Esophagus muscularis mucosa (tissue), 4 donors: ENCODE measurements around the gene CHD3. TPM values are rescaled to one million over a fixed set of nuclear protein-coding genes. Genes with fewer than 3 reads are reported as not detected.

Source experiments
- DNase-seq: peaks from one replicate; pipeline ENCODE4 v3.0.0-alpha.2; 2017; ENCODE audit errors: extremely low spot score
- H3K27ac ChIP-seq, 4 donors: fragments of 200-600 bp; sonication (generic); replicated peaks in 1 of 4; 1 replicate in 3 of 4; 2 replicates in 1 of 4; pipeline ENCODE4 v1.5.1; 2016 to 2019; ENCODE audit warnings: mild to moderate bottlenecking in 1 of 4
- H3K27me3 ChIP-seq, 4 donors: fragments of 200-600 bp; sonication (generic); one replicate each; pipeline versions ENCODE4 v1.5.1 to v1.6.0; 2016 to 2019
- H3K36me3 ChIP-seq, 4 donors: fragments of 200-600 bp; sonication (generic); one replicate each; pipeline ENCODE4 v1.5.1; 2016 to 2019
- H3K4me1 ChIP-seq, 4 donors: fragments of 200-600 bp; sonication (generic); one replicate each; pipeline ENCODE4 v1.5.1; 2016 to 2019
- H3K4me3 ChIP-seq, 4 donors: fragments of 200-600 bp; sonication (generic); 1 replicate in 2 of 4; 2 replicates in 2 of 4; pipeline ENCODE4 v1.5.1; 2016 to 2019; ENCODE audit warnings: mild to moderate bottlenecking in 4 of 4, moderate library complexity in 1 of 4
- H3K9me3 ChIP-seq, 4 donors: fragments of 200-600 bp; sonication (generic); 1 replicate in 3 of 4; 2 replicates in 1 of 4; pipeline ENCODE4 v1.5.1; 2016 to 2019
- CTCF ChIP-seq, 3 experiments: fragments of 200-600 bp in 2 of 3; fragments of 450-650 bp in 1 of 3; sonication (generic) in 2 of 3; IDR thresholded peaks; one replicate each; pipeline ENCODE4 v1.5.1; 2017 to 2019; ENCODE audit warnings: antibody characterized with exemption in 3 of 3, mild to moderate bottlenecking in 2 of 3, moderate library complexity in 1 of 3
- EP300 ChIP-seq: sonication (generic); formaldehyde crosslinking; IDR thresholded peaks from one replicate; pipeline ENCODE4 v1.6.1; 2017; ENCODE audit warnings: antibody characterized with exemption
- POLR2A ChIP-seq: fragments of 450-650 bp; IDR thresholded peaks from one replicate; pipeline ENCODE4 v1.6.1; 2017; ENCODE audit warnings: antibody characterized with exemption, moderate library complexity, mild to moderate bottlenecking, low read depth
- POLR2AphosphoS5 ChIP-seq, 2 donors: sonication (generic); formaldehyde crosslinking; IDR thresholded peaks; one replicate each; pipeline ENCODE4 v1.6.1; 2017; ENCODE audit warnings: antibody characterized with exemption in 2 of 2
- WGBS: methylation state at CpG from one replicate; pipeline ENCODE4 v1.1.5; 2018; 5-methylcytosine and 5-hydroxymethylcytosine counted together
- intact Hi-C: fragments of 100-400 bp; cut with DNase I; formaldehyde crosslinking; loops from one replicate; pipeline ENCODE4 v1.15.1; 2023
- total RNA-seq, 4 donors: library from RNA; depleted of rRNA; stranded (reverse); fragments of >200 nt; gene quantifications; one replicate each; pipeline versions ENCODE4 v1.1.0 to v1.2.1, GENCODE V29; 2016

The CHD3 gene
- total RNA-seq, 4 donors from 2014 or later = 82.7 to 139 (median 111) TPM

DNA sequence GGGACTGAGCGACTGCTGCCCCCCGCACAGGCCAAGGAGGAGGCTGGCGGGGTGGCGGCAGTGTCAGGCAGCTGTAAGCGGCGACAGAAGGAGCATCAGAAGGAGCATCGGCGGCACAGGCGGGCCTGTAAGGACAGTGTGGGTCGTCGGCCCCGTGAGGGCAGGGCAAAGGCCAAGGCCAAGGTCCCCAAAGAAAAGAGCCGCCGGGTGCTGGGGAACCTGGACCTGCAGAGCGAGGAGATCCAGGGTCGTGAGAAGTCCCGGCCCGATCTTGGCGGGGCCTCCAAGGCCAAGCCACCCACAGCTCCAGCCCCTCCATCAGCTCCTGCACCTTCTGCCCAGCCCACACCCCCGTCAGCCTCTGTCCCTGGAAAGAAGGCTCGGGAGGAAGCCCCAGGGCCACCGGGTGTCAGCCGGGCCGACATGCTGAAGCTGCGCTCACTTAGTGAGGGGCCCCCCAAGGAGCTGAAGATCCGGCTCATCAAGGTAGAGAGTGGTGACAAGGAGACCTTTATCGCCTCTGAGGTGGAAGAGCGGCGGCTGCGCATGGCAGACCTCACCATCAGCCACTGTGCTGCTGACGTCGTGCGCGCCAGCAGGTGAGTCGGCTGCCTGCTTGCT is 39.3 kb upstream of the CHD3 start:
- peaks cover 29 to 49% (median 37%) of the 10 kb centered on the region in 4 donors for H3K4me1 ChIP-seq
- H3K27ac ChIP-seq = no peak overlapping the region
- H3K36me3 ChIP-seq = peaks cover 68 to 87% (median 79%) of the 10 kb centered on the region in 4 donors
- TF ChIP-seq POLR2AphosphoS5 (IDR thresholded peaks at IDR 0.05) (no peak), CTCF (IDR thresholded peaks at IDR 0.05) (no peak), EP300 (no peak), POLR2A (no peak)
- no peaks in the 10 kb centered on the region for H3K27me3 ChIP-seq
- no peak overlapping the region for H3K4me3 ChIP-seq
- 85% methylated on average over 30 of the region's 35 CpGs for WGBS
- no peak for DNase-seq
- H3K9me3 ChIP-seq = no peaks in the 10 kb centered on the region
- intact Hi-C loops = no loop called here

GRCh38 chr17:7849751-7850504 is 38.7 kb upstream of the CHD3 start:
- Histone ChIP-seq H3K4me3 (no peak overlapping the region), H3K9me3 (no peaks in the 10 kb centered on the region), H3K27ac (peak overlapping the region in 1 of 4 donors; percentile 7), H3K36me3 (peaks cover 68 to 87% (median 79%) of the 10 kb centered on the region in 4 donors), H3K4me1 (peaks cover 29 to 51% (median 39%) of the 10 kb centered on the region in 4 donors), H3K27me3 (no peaks in the 10 kb centered on the region)
- no peak for TF ChIP-seq POLR2A
- no peak for TF ChIP-seq CTCF (IDR thresholded peaks at IDR 0.05)
- no peak for TF ChIP-seq POLR2AphosphoS5 (IDR thresholded peaks at IDR 0.05)
- no peak for TF ChIP-seq EP300
- WGBS = 82% methylated on average over 8 of the region's 12 CpGs
- intact Hi-C loops = no loop called here
- DNase-seq = no peak

GRCh38 chr17:7850701-7851437 is 37.7 kb upstream of the CHD3 start:
- DNase-seq = no peak
- peak overlapping the region in 3 of 4 donors; percentile 42 to 51 (median 44) for H3K27ac ChIP-seq
- H3K4me3 ChIP-seq = no peak overlapping the region
- no peaks in the 10 kb centered on the region for H3K9me3 ChIP-seq
- intact Hi-C loops = no loop called here
- peaks cover 65 to 80% (median 73%) of the 10 kb centered on the region in 4 donors for H3K36me3 ChIP-seq
- peaks cover 27 to 51% (median 39%) of the 10 kb centered on the region in 4 donors for H3K4me1 ChIP-seq
- WGBS = 94% methylated on average over 13 of the region's 17 CpGs
- TF ChIP-seq POLR2A = no peak
- TF ChIP-seq POLR2AphosphoS5 (IDR thresholded peaks at IDR 0.05) = no peak
- TF ChIP-seq CTCF (IDR thresholded peaks at IDR 0.05) = no peak
- TF ChIP-seq EP300 = no peak
- H3K27me3 ChIP-seq = no peaks in the 10 kb centered on the region

- peaks cover 32 to 52% (median 40%) of the 10 kb centered on the region in 4 donors for H3K4me1 ChIP-seq
- peaks cover 58 to 73% (median 65%) of the 10 kb centered on the region in 4 donors for H3K36me3 ChIP-seq
- intact Hi-C loops = no loop called here
- TF ChIP-seq POLR2AphosphoS5 (IDR thresholded peaks at IDR 0.05) = peak; percentile 63 to 88
- no peak for TF ChIP-seq POLR2A
- TF ChIP-seq CTCF (IDR thresholded peaks at IDR 0.05) = peak in 2 of 3 experiments; percentile 99 to 100
- no peak for TF ChIP-seq EP300
- H3K9me3 ChIP-seq = no peaks in the 10 kb centered on the region
- DNase-seq = peak; percentile 97
- 3% methylated on average over 20 of the region's 60 CpGs for WGBS
- H3K27me3 ChIP-seq = no peaks in the 10 kb centered on the region
- H3K27ac ChIP-seq = peak overlapping the region in 3 of 4 donors; percentile 42 to 57 (median 51)
- H3K4me3 ChIP-seq = peak overlapping the region; percentile 10 to 22 (median 16)
Observed at GRCh38 chr17:7851438-7852261, 36.9 kb upstream of the CHD3 start.
